ENCODE measurements around the gene LCE1B. TPM values are rescaled to one million over a fixed set of nuclear protein-coding genes. Genes with fewer than 3 reads are reported as not detected.

Gene LCE1B
- total RNA-seq, 2 experiments from 2014 or later = not detected

DNA sequence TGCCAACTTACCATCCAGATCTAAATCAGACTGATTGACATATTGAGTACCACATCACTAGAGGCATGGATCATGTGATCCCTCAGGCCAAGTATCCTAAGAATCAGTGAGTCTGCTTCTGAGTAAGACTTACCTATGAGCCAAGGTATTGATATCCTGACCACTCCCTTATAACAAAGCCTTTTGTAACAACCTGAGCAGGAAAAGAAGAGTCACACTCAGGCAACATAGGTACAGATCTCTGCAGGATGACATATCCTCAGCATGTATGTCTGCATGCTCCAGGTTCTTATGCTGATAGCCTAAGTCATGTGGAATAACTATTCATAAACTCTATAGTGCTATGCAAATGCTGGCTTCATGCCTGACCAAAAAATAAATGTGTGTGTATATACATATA is 13.2 kb downstream of the LCE1B start:
- H3K4me1 Mint-ChIP-seq = no peaks in the 10 kb centered on the region
- no peaks in the 10 kb centered on the region for H3K9me3 Mint-ChIP-seq
- no peaks in the 10 kb centered on the region for H3K36me3 Mint-ChIP-seq
- no peak for DNase-seq
- H3K4me3 Mint-ChIP-seq = no peak overlapping the region
- H3K27ac Mint-ChIP-seq = no peak overlapping the region
- peaks cover 44% of the 10 kb centered on the region for H3K27me3 Mint-ChIP-seq

DNA sequence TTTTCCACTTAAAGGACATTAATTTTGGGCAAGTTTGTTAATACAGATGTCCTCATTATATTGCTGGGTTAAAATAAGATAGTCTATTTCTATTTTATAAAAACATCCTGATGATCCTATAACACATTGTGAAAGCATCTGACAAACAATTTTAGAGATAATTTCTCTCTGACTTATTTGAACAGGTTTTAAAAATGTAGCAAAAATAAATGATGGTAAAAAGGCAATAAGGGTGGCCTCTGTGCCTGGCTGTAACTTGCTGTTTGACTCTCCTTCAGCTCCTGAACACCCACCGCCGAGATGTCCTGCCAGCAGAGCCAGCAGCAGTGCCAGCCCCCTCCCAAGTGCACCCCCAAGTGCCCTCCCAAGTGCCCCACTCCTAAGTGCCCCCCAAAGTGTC is 15.4 kb downstream of the LCE1B start, which contains the start of gene LCE1A:
TSS of gene LCE1A (plus strand) at position 301 of the 400 bp plus-strand sequence. CDS start at position 301, 0 bp downstream.
- H3K4me1 Mint-ChIP-seq = no peaks in the 10 kb centered on the region
- no peak for DNase-seq
- no peak within 1 kb of the TSS for H3K27ac Mint-ChIP-seq
- no peaks in the 10 kb centered on the region for H3K36me3 Mint-ChIP-seq
- H3K9me3 Mint-ChIP-seq = no peaks in the 10 kb centered on the region
- H3K27me3 Mint-ChIP-seq = peaks cover 56% of the 10 kb centered on the region
- no peak within 1 kb of the TSS for H3K4me3 Mint-ChIP-seq

DNA sequence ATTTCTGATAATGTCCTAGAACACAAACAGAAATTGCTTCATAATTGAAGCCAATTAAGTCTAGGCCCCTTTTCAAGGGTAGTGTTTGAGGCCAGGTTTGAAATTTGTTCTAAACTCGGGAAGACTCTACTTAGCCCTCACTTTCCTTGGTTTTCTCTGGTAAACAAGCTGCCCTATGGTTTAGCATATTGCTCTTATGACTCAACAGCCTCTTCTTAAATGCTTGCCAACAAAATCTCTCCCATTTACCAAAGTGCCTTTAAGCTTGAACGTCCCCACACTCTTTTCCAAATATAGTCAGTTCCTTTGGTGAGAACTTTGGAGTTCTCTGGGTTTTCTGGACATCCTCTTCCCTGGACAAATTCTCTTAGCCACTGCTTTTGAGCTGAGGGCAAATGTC is 25.1 kb downstream of the LCE1B start:
- DNase-seq = no peak
- H3K9me3 Mint-ChIP-seq = no peaks in the 10 kb centered on the region
- no peak overlapping the region for H3K4me3 Mint-ChIP-seq
- no peaks in the 10 kb centered on the region for H3K4me1 Mint-ChIP-seq
- H3K27ac Mint-ChIP-seq = no peak overlapping the region
- H3K27me3 Mint-ChIP-seq = peaks cover 6% of the 10 kb centered on the region
- no peaks in the 10 kb centered on the region for H3K36me3 Mint-ChIP-seq

GRCh38 chr1:152842556-152842955 is 30.8 kb downstream of the LCE1B start, which contains the start of gene LCE6A:
LCE6A (plus strand) TSS chr1:152842856; CDS start chr1:152843521, 665 bp downstream.
- Mint-ChIP-seq H3K4me1 (no peaks in the 10 kb centered on the region), H3K27me3 (peaks cover 9% of the 10 kb centered on the region), H3K9me3 (no peaks in the 10 kb centered on the region), H3K4me3 (no peak within 1 kb of the TSS), H3K27ac (no peak within 1 kb of the TSS), H3K36me3 (no peaks in the 10 kb centered on the region)
- DNase-seq = no peak

- Mint-ChIP-seq H3K27ac (no peak overlapping the region), H3K36me3 (no peaks in the 10 kb centered on the region)
- DNase-seq = no peak
These were observed 43.9 kb downstream of the LCE1B start for GRCh38 chr1:152855661-152856060.

DNA sequence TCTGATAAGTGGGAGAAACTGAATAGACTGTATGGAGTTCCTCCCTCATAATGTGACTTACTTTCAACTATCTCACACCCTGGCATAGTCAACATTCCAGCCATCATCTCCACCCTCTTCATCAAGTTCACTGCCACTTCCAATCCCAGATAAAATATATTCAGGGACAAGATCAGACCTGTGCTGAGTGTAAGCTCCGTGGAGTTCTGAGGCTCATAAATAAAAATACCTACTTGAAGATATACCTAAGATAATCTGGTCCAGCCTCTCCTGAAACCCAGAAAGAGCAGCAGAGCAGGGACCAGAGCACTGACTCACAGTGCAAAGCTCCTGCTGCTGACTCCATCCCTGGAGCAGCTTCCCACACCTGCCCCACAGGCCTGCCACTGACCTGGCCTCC is 46.3 kb downstream of the LCE1B start:
- Mint-ChIP-seq H3K27me3 (peaks cover 23% of the 10 kb centered on the region), H3K9me3 (no peaks in the 10 kb centered on the region), H3K4me1 (no peaks in the 10 kb centered on the region), H3K27ac (no peak overlapping the region), H3K4me3 (no peak overlapping the region), H3K36me3 (no peaks in the 10 kb centered on the region)
- DNase-seq = no peak

More at GRCh38 chr1:152855661-152856060, 43.9 kb downstream of the LCE1B start:
- H3K4me3 Mint-ChIP-seq = no peak overlapping the region
- H3K9me3 Mint-ChIP-seq = no peaks in the 10 kb centered on the region
- no peaks in the 10 kb centered on the region for H3K4me1 Mint-ChIP-seq
- H3K27me3 Mint-ChIP-seq = peaks cover 13% of the 10 kb centered on the region

DNA sequence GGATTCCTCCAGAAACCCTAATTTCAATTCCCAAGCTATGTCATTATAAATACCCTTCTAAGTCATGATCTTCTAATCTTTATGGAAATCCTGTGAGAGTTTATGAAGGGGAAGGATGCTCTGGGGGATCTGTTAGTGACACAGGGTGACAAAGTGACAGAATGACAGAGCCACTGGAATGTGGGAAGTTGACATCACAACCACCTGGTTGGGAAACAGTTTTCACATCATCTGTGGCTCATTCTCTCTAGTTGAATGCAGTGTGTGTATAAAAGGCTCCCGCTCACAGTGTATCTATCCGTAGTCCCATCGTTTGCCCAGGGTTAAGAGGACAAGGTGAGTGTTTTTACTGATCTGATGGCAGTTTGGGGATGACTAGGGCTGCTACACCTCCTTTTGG is 47.9 kb downstream of the LCE1B start, which contains the start of gene LCE7A:
TSS of gene LCE7A (plus strand) at position 301 of the 400 bp plus-strand sequence. CDS start 702 bp downstream, outside the sequence.
- peaks cover 17% of the 10 kb centered on the region for H3K27me3 Mint-ChIP-seq
- H3K27ac Mint-ChIP-seq = no peak within 1 kb of the TSS
- H3K36me3 Mint-ChIP-seq = no peaks in the 10 kb centered on the region
- DNase-seq = no peak
- H3K9me3 Mint-ChIP-seq = no peaks in the 10 kb centered on the region
- no peaks in the 10 kb centered on the region for H3K4me1 Mint-ChIP-seq
- H3K4me3 Mint-ChIP-seq = no peak within 1 kb of the TSS

GRCh38 chr1:152860129-152860528 is 48.4 kb downstream of the LCE1B start:
- Mint-ChIP-seq H3K36me3 (no peaks in the 10 kb centered on the region), H3K9me3 (no peaks in the 10 kb centered on the region), H3K4me1 (no peaks in the 10 kb centered on the region), H3K27ac (no peak overlapping the region), H3K4me3 (no peak overlapping the region), H3K27me3 (peaks cover 17% of the 10 kb centered on the region)
- DNase-seq = no peak

DNA sequence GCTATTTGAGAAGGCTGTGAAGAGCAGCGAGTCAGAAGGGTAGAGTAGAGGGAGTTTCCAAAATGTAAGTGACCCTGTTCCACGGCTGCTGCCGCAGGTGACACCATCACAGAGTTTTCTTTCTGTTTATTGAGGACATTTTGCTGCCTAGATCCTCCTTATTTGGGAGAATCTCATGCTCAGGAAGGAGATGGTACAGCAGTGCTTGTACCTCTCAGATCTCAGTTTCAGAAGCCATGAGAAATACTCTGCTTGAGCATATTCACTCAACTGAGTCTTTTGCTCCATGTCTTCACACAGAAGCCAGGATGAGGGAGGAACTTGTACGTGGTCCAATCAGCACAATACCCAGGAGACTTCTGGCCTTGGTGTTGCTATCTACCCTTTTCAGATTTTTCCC is 49.6 kb downstream of the LCE1B start:
- Mint-ChIP-seq H3K36me3 (no peaks in the 10 kb centered on the region), H3K27me3 (peaks cover 10% of the 10 kb centered on the region), H3K4me3 (no peak overlapping the region), H3K4me1 (no peaks in the 10 kb centered on the region), H3K27ac (no peak overlapping the region), H3K9me3 (no peaks in the 10 kb centered on the region)
- no peak for DNase-seq

Other genes starting within 250 kb of the LCE1B start
- gene LCE3E, start 245.2 kb upstream of the LCE1B start, total RNA-seq = not detected
- not detected for gene LCE3D, start 231.5 kb upstream of the LCE1B start, total RNA-seq
- gene LCE3C, start 211.7 kb upstream of the LCE1B start, total RNA-seq = not detected
- not detected for gene LCE3B, start 198.2 kb upstream of the LCE1B start, total RNA-seq
- gene LCE3A, start 188.9 kb upstream of the LCE1B start, total RNA-seq = not detected
- gene LCE2D, start 148.6 kb upstream of the LCE1B start, total RNA-seq = not detected
- gene LCE2C, start 136.7 kb upstream of the LCE1B start, total RNA-seq = not detected
- not detected for gene LCE2B, start 125.8 kb upstream of the LCE1B start, total RNA-seq
- not detected for gene LCE2A, start 113.6 kb upstream of the LCE1B start, total RNA-seq
- gene LCE4A, start 103.8 kb upstream of the LCE1B start, total RNA-seq = not detected
- gene KPRP, start 53.9 kb upstream of the LCE1B start, total RNA-seq = not detected
- not detected for gene LCE1F, start 36.8 kb upstream of the LCE1B start, total RNA-seq
- not detected for gene LCE1E, start 25.7 kb upstream of the LCE1B start, total RNA-seq
- gene LCE1D, start 15.2 kb upstream of the LCE1B start, total RNA-seq = not detected
- gene LCE1C, start 5.3 kb upstream of the LCE1B start, total RNA-seq = not detected
- gene LCE1A, start 15.5 kb downstream of the LCE1B start, total RNA-seq = not detected
- not detected for gene LCE6A, start 30.9 kb downstream of the LCE1B start, total RNA-seq
- not detected for gene LCE7A, start 48.0 kb downstream of the LCE1B start, total RNA-seq
- gene SMCP, start 66.4 kb downstream of the LCE1B start, total RNA-seq = not detected
- not detected for gene IVL, start 96.6 kb downstream of the LCE1B start, total RNA-seq
- not detected for gene SPRR5, start 135.2 kb downstream of the LCE1B start, total RNA-seq
- gene SPRR4, start 158.7 kb downstream of the LCE1B start, total RNA-seq = not detected
- not detected for gene SPRR1A, start 172.1 kb downstream of the LCE1B start, total RNA-seq
- not detected for gene SPRR3, start 189.8 kb downstream of the LCE1B start, total RNA-seq
- gene SPRR1B, start 219.2 kb downstream of the LCE1B start, total RNA-seq = not detected
- gene SPRR2D, start 229.1 kb downstream of the LCE1B start, total RNA-seq = not detected
- gene SPRR2A, start 245.5 kb downstream of the LCE1B start, total RNA-seq = not detected

Data from activated naive CD8-positive, alpha-beta T cell treated with anti-CD3 and anti-CD28 coated beads for 36 hours (primary cell).